Esophagus squamous epithelium (tissue), 5 donors: ENCODE results near the gene NTF3. TPM values are rescaled to one million over a fixed set of nuclear protein-coding genes. Genes with fewer than 3 reads are reported as not detected.

ENCODE experiments used
- DNase-seq: peaks from one replicate; lab custom pipeline; 2025; lab: John Stamatoyannopoulos, UW
- H3K27ac ChIP-seq, 4 donors: fragments of 200-600 bp; sonication (generic); one replicate each; pipeline ENCODE4 v1.5.1; 2016 to 2019; ENCODE audit warnings: mild to moderate bottlenecking in 1 of 4
- H3K27me3 ChIP-seq, 4 donors: fragments of 200-600 bp; sonication (generic); 1 replicate in 3 of 4; 2 replicates in 1 of 4; pipeline versions ENCODE4 v1.5.1 to v1.6.0; 2017 to 2021; ENCODE audit warnings: antibody characterized with exemption in 1 of 4
- H3K36me3 ChIP-seq, 3 donors: fragments of 200-600 bp; sonication (generic); one replicate each; pipeline ENCODE4 v1.5.1; 2016 to 2019
- H3K4me1 ChIP-seq, 3 donors: fragments of 200-600 bp; sonication (generic); one replicate each; pipeline ENCODE4 v1.5.1; 2017 to 2019
- H3K4me3 ChIP-seq, 4 donors: fragments of 200-600 bp; sonication (generic); 1 replicate in 3 of 4; 2 replicates in 1 of 4; pipeline ENCODE4 v1.5.1; 2016 to 2019; ENCODE audit warnings: mild to moderate bottlenecking in 2 of 4, moderate library complexity in 1 of 4
- H3K9me3 ChIP-seq, 3 donors: fragments of 200-600 bp; sonication (generic); one replicate each; pipeline ENCODE4 v1.5.1; 2016 to 2019
- CTCF ChIP-seq, 6 experiments: fragments of 450-650 bp in 4 of 6; fragments of 200-600 bp in 2 of 6; sonication (generic) in 2 of 6; IDR thresholded peaks; one replicate each; pipeline ENCODE4 v1.5.1; 2016 to 2019; ENCODE audit warnings: antibody characterized with exemption in 6 of 6, mild to moderate bottlenecking in 4 of 6, moderate library complexity in 4 of 6
- POLR2A ChIP-seq, 4 donors: fragments of 450-650 bp; IDR thresholded peaks; one replicate each; pipeline ENCODE4 v1.6.1; 2017; ENCODE audit warnings: antibody characterized with exemption in 4 of 4, mild to moderate bottlenecking in 4 of 4, moderate library complexity in 3 of 4
- WGBS, 2 donors: methylation state at CpG; one replicate each; pipeline ENCODE4 v1.1.5; 2018; 5-methylcytosine and 5-hydroxymethylcytosine counted together
- intact Hi-C: fragments of 100-400 bp; cut with DNase I; formaldehyde crosslinking; loops from one replicate; pipeline ENCODE4 v1.15.0; 2022
- total RNA-seq, 4 donors: library from RNA; depleted of rRNA; stranded (reverse); fragments of >200 nt; gene quantifications; one replicate each; pipeline ENCODE4 v1.1.0, GENCODE V29; 2016
- donor health status: DM: yes; HTN: yes; CAD: no.

The NTF3 gene
- total RNA-seq, 4 donors from 2014 or later, result 0.30 to 7.6 (median 1.9) TPM

GRCh38 chr12:5511256-5511643 is 79.3 kb downstream of the NTF3 start:
- H3K27me3 ChIP-seq, result peaks cover 0 to 56% (median 0%) of the 10 kb centered on the region in 4 donors

GRCh38 chr12:5511644-5512600 is 80.0 kb downstream of the NTF3 start:
- H3K4me1 ChIP-seq, result peaks cover 5 to 17% (median 6%) of the 10 kb centered on the region in 3 donors
- intact Hi-C loops, result no loop called here
- H3K4me3 ChIP-seq, result peak overlapping the region in 1 of 4 donors; percentile 34
- no peaks in the 10 kb centered on the region for H3K36me3 ChIP-seq
- peak in 5 of 6 experiments; percentile 25 to 51 (median 42) for TF ChIP-seq CTCF (IDR thresholded peaks at IDR 0.05)
- no peak for TF ChIP-seq POLR2A (IDR thresholded peaks at IDR 0.05)
- DNase-seq, result no peak
- no peak overlapping the region for H3K27ac ChIP-seq
- H3K27me3 ChIP-seq, result peaks cover 0 to 50% (median 0%) of the 10 kb centered on the region in 4 donors
- no peaks in the 10 kb centered on the region for H3K9me3 ChIP-seq
- WGBS, 2 donors, result 24 to 50% methylated on average over 16 to 23 of the region's 36 CpGs

More at GRCh38 chr12:5511256-5511643, 79.3 kb downstream of the NTF3 start:
- 20 to 44% methylated on average over 6 of the region's 6 CpGs for WGBS, 2 donors
- no peaks in the 10 kb centered on the region for H3K36me3 ChIP-seq
- intact Hi-C loops, result no loop called here
- H3K9me3 ChIP-seq, result no peaks in the 10 kb centered on the region
- no peak overlapping the region for H3K27ac ChIP-seq
- peaks cover 5 to 17% (median 6%) of the 10 kb centered on the region in 3 donors for H3K4me1 ChIP-seq
- DNase-seq, result no peak
- TF ChIP-seq POLR2A (IDR thresholded peaks at IDR 0.05), result no peak
- TF ChIP-seq CTCF (IDR thresholded peaks at IDR 0.05), result no peak
- H3K4me3 ChIP-seq, result peak overlapping the region in 1 of 4 donors; percentile 34

GRCh38 chr12:5512601-5512970 is 80.7 kb downstream of the NTF3 start:
- Histone ChIP-seq H3K36me3 (no peaks in the 10 kb centered on the region), H3K27me3 (peaks cover 0 to 43% (median 0%) of the 10 kb centered on the region in 4 donors), H3K9me3 (no peaks in the 10 kb centered on the region), H3K4me1 (peaks cover 5 to 17% (median 6%) of the 10 kb centered on the region in 3 donors), H3K4me3 (no peak overlapping the region), H3K27ac (no peak overlapping the region)
- no peak for DNase-seq
- intact Hi-C loops, result no loop called here
- 67 to 77% methylated on average over 7 of the region's 7 CpGs for WGBS, 2 donors
- TF ChIP-seq POLR2A (IDR thresholded peaks at IDR 0.05) (no peak), CTCF (IDR thresholded peaks at IDR 0.05) (no peak)

- WGBS, 2 donors, result 89 to 97% methylated on average over 3 to 4 of the region's 4 CpGs
- intact Hi-C loops, result no loop called here
- DNase-seq, result no peak
- no peak overlapping the region for H3K27ac ChIP-seq
- peaks cover 0 to 38% (median 0%) of the 10 kb centered on the region in 4 donors for H3K27me3 ChIP-seq
- H3K4me3 ChIP-seq, result no peak overlapping the region
- H3K9me3 ChIP-seq, result no peaks in the 10 kb centered on the region
- H3K4me1 ChIP-seq, result peaks cover 5 to 17% (median 6%) of the 10 kb centered on the region in 3 donors
- TF ChIP-seq POLR2A (IDR thresholded peaks at IDR 0.05), result no peak
- TF ChIP-seq CTCF (IDR thresholded peaks at IDR 0.05), result no peak
- H3K36me3 ChIP-seq, result no peaks in the 10 kb centered on the region
These were observed 81.5 kb downstream of the NTF3 start for GRCh38 chr12:5513406-5513805.

GRCh38 chr12:5514016-5514415 is 82.1 kb downstream of the NTF3 start:
- Histone ChIP-seq H3K27ac (no peak overlapping the region), H3K27me3 (peaks cover 0 to 38% (median 0%) of the 10 kb centered on the region in 4 donors), H3K4me1 (peaks cover 5 to 17% (median 6%) of the 10 kb centered on the region in 3 donors), H3K4me3 (no peak overlapping the region), H3K36me3 (no peaks in the 10 kb centered on the region), H3K9me3 (no peaks in the 10 kb centered on the region)
- DNase-seq, result no peak
- TF ChIP-seq POLR2A (IDR thresholded peaks at IDR 0.05) (no peak), CTCF (IDR thresholded peaks at IDR 0.05) (no peak)
- intact Hi-C loops, result no loop called here
- 66 to 84% methylated on average over 4 to 5 of the region's 6 CpGs for WGBS, 2 donors
